GM12892 (cell line): ENCODE measurements around the gene LETMD1.
A peak's percentile ranks its signal among the peaks of the same experiment; 100 is the strongest.
"Not testable (repeated sequence)": the region's sequence is repeated elsewhere in the genome, so short reads cannot be mapped to it uniquely, and the experiment has no call there.

Experiments
- DNase-seq: peaks from one replicate; pipeline ENCODE4 v3.0.0; 2011; ENCODE audit not compliant: insufficient read length
- FAIRE-seq: peaks from 2 replicates; lab custom pipeline; 2011; peaks lifted over from hg19 to GRCh38; lab: Jason Lieb, UNC
- POLR2A ChIP-seq: IDR thresholded peaks from 2 replicates; pipeline ENCODE4 v1.6.1; 2011; ENCODE audit warnings: low read depth, low read length, control low read depth
- POLR2AphosphoS5 ChIP-seq: IDR thresholded peaks from 2 replicates; pipeline ENCODE4 v1.6.1; 2011; ENCODE audit warnings: low read depth, low read length, control low read depth
- TAF1 ChIP-seq: IDR thresholded peaks from 2 replicates; pipeline ENCODE4 v1.6.1; 2011; ENCODE audit warnings: low read depth, mild to moderate bottlenecking, control low read depth, low read length, borderline replicate concordance

LETMD1 gene

DNA sequence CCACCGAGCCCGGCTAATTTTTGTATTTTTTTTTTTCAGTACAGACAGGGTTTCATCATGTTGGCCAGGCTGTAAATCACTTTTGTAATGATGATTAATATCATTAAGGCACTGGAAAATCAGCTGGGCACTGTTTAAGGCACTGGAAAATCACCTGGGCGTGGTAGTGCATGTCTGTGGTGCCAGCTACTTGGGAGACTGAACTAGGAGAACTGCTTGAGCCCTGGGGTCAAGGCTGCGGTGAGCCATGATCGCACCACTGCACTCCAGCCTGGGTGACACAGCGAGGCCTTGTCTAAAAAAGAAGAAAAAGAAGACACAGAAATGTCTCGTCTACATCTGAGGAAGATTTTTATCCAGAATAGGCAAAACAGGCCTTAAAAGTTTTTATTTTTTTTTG lies 34.7 kb upstream of the LETMD1 start:
- DNase-seq (no peak), FAIRE-seq (no peak)
- TF ChIP-seq POLR2AphosphoS5: no peak
- no peak for TF ChIP-seq TAF1
- no peak for TF ChIP-seq POLR2A

DNA sequence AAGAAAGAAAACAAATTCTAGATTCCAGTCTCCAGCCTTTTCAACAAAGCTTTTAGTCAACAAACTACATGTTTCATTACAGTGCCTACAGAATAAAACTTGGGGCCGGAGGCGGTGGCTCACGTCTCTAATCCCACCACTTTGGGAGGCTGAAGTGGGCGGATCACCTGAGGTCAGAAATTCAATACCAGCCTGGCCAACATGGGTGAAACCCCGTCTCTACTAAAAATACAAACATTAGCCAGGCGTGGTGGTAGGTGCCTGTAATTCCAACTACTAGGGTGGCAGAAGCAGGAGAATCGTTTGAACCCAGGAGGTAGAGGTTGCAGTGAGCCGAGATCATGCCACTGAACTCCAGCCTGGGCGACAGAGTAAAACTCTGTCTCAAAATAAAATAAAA lies 33.7 kb upstream of the LETMD1 start:
- not testable (repeated sequence) for FAIRE-seq

DNA sequence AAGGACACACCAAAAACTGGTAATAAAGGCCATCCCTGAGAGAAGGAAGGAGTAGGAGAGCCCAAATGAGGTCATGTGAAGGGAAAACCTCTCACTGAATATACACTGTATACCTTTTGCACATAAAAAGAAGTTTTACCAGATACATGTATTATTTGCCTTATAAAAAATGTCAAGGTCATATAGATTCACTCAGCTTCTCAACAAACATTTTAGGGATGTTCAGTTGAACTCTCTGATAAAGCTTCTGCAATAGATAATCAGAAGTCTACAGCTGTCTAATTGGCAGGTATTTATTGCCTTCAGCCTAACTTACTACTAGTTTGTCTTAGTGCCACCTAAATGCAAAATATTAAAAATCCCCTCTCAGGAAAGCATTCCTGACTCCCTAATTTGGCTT lies 30.7 kb upstream of the LETMD1 start:
- no peak for TF ChIP-seq TAF1
- no peak for TF ChIP-seq POLR2A
- no peak for TF ChIP-seq POLR2AphosphoS5
- FAIRE-seq (no peak), DNase-seq (no peak)

More for the DNA sequence above, 33.7 kb upstream of the LETMD1 start:
- not testable (repeated sequence) for DNase-seq

DNA sequence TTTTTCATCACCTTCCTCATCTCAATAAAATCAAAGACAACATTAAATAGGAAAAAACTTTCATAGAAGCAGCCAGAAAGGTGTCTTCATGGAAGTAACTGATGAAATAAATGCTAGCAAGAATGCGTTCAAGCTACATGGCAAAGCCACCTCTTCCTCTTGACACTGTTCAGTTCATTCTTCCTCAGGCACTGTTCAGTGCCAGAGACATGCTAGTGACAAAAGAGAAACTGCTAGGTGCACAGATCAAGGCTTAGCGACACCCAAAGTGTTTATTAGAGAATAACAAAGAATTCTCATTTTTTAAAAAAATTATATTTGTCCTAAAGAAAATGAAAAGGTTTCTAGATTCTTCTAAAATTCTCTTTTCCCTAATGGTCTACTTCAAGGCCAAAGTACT lies 29.2 kb upstream of the LETMD1 start:
- TF ChIP-seq POLR2AphosphoS5 (no peak), POLR2A (no peak), TAF1 (no peak)
- FAIRE-seq (no peak), DNase-seq (no peak)

DNA sequence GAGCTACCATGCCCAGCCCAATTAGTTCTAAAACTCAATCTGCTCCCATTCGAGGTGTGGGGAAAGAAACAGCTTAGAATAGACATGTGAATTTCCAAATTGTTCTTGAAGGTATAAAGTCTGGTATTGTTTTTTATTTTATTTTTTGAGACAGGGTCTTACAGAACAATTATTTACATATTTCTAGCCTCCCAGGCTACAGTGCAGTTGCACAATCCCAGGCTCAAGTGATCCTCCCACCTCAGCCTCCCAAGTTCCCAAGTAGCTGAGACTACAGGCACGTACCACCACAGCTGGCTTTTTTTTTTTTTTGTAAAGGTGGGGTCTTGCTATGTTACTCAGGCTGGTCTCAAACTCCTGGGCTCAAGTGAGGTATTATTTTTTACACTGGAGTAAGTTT lies 28.2 kb upstream of the LETMD1 start:
- no peak for DNase-seq
- FAIRE-seq: no peak
- TF ChIP-seq TAF1: no peak
- no peak for TF ChIP-seq POLR2AphosphoS5
- TF ChIP-seq POLR2A: no peak

DNA sequence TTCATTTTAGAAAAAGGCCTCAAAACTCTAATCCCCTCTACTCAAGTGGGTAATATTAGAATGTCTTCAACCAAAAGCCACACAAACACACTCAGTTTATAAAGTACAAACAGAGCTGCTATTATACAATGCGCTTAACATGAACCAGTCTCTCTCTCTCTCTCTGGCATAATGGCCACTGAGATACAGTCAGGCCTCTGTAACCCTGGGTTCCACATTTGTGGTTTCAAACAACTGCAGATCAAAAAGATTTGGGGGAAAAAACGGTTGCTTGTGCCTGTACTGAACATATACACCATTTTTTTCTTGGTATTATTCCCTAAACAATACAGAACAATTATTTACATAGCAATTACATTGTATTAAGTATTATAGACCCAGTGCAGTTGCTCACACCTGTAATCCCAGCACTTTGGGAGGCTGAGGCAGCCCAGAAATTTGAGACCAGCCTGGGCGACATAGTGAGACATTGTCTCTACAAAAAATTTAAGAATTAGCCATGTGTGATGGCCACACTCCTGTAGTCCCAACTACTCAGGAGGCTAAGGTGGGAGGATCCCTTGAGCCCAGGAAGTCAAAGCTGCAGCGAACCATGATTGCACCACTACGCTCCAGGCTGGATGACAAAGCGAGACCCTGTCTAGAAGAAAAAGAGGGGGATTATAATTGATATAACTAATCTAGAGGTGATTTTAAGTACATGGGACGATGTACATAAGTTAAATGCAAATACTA lies 27.5 kb upstream of the LETMD1 start:
- TF ChIP-seq TAF1 (no peak), POLR2A (no peak), POLR2AphosphoS5 (no peak)
- DNase-seq (no peak), FAIRE-seq (no peak)

DNA sequence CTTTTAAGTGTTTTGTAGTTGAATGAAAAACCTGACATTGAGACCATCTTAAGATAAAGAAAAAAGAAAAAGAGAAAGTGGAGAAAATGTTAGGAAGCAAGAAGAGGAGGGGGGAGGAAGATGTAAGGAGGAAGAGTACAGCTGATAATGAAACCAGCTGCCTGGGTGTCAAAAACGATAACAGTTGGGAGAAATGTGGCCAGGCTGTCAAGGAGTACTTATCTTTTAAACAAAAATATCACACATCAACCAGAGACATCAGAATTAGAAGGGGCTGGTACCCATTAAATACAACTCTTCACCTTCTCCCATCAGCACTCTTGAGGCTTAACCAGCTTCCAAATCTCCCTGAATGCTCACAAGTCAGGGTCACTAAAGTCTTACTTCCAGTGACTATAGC lies 26.4 kb upstream of the LETMD1 start:
- no peak for FAIRE-seq
- DNase-seq: no peak
- no peak for TF ChIP-seq TAF1
- TF ChIP-seq POLR2AphosphoS5: no peak
- TF ChIP-seq POLR2A: no peak

DNA sequence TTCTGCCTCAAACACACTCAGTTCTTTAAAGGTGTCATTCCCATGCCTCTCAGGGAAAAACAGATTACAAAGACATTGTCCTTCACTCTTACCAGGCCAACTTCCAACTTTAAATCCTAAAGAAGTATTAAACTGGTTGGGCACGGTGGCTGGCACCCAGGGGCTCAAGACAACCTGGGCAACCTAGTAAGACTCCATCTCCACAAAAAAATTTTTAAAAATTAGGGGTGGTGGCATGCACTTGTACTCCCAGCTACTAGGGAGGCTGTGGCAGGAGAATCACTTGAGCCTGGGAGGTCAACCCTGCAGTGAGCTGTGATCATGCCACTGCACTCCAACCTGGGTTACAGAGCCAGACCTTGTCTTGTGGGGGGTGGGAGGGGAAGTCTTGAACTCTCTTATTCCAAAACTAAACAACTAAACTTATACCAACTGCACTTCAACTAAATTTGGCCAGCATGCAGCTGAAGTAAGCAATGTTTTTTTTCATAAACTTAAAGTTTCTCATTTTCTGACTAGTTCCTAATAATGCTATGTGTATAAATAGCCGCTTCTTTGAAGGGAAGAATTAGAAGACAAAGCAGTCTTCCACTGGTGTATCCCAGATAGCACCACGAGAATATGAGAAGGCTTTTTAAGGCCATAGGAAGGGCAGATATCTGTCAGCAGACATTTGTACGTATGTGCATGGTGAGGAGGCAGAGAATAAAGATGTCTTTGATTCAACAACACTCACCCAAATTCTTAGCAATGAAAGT lies 24.3 kb upstream of the LETMD1 start:
- no peak for TF ChIP-seq POLR2A
- TF ChIP-seq POLR2AphosphoS5: no peak
- TF ChIP-seq TAF1: no peak
- DNase-seq: no peak
- no peak for FAIRE-seq

DNA sequence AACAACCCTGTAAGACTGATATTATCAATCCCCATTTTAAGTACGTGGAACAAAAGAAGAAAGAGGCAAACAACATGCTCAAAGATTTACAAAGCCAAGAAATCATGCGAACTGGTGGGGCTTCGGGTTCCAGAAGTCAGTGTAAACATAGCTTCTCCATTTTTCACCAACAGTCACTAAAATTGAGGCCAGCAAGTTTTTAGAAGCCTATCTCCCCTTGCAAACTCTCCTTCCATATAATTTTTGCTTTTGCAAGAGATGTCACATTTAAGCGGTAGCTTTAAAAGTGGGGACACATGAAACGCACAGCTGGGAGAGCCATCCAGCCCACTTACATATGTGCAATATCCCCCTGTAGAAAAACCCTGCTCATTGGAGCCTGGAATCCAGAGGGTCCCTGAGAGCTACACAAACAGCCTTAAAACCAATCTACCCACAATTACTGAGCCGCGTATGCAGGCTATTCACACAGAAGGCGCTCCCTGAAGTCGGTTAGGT lies 22.7 kb upstream of the LETMD1 start:
- no peak for TF ChIP-seq POLR2AphosphoS5
- no peak for TF ChIP-seq POLR2A
- TF ChIP-seq TAF1: no peak
- DNase-seq (no peak), FAIRE-seq (no peak)

DNA sequence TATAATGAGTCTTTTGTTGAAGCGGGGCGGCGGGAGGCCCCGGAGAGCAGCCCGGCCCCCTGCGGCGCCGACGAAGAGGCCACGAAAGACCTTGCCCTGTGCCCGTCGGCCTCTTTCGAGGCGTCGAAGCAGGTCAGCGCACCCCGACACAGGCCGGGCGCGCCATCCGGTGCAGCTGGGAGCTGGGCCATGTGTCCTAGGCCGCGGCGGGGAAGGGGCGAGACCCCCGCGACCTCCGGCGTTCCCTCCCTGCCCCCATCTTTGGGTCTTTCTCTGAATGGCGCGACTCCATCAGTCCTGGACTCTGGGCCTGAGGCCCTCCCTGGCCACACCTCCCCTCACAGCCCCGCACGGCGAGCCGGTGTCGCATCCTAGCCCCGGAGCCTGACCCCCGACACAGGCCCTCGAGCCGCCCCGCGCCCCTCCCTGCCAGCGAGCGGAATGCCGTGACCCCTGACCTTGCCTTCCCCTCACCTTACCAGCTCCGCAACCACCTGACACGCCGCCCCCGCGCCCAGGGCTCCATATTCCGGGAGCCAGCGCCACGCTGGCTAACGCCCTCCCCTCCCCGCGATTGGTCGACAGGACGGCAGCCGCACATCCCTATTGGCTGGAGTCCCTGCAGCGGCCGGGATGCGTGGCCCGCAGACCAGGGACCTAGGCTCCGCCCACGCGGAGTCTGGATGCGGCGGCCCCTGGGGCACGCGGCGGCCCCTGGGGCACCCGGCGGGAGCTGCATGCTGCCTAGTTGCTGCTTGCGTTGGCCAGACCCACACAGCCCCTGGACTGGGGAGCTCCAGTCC lies 22.1 kb upstream of the LETMD1 start, which contains the start of gene SLC11A2:
Gene SLC11A2, minus strand, starts transcription at position 549 of the 803 bp plus-strand sequence. CDS start 15,656 bp downstream, outside the sequence.
- TF ChIP-seq POLR2AphosphoS5 (no peak), POLR2A (peak; percentile 57; the same call in 1 of the 2 replicates), TAF1 (peak; percentile 25; the same call in 1 of the 2 replicates)
- DNase-seq: peak; percentile 94
- FAIRE-seq: peak; percentile 94

DNA sequence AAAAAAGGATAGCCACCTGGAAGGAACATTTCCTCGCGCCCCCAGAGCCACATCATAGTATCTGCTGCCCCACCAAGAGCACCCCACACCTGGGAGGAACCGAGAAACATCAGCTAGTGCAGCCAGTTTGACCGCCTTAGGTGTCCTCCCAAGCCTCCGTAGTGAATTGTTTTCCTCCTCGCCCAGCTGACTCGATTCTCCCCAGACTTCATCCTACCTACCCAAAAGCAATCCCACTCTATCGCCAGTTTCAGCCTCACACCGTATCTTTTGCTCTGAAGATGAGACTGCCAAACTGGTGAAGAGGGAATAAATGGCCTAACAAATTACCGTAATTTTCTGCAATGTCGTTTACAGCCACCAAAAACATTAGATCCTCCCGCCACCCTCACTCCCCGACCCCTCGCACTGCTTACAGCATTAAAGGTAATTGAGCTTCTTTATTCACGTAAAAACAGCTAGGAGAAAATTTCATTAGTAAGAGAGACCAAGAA lies 20.7 kb upstream of the LETMD1 start:
- DNase-seq: no peak
- TF ChIP-seq POLR2AphosphoS5 (no peak), POLR2A (no peak)
- FAIRE-seq: no peak

DNA sequence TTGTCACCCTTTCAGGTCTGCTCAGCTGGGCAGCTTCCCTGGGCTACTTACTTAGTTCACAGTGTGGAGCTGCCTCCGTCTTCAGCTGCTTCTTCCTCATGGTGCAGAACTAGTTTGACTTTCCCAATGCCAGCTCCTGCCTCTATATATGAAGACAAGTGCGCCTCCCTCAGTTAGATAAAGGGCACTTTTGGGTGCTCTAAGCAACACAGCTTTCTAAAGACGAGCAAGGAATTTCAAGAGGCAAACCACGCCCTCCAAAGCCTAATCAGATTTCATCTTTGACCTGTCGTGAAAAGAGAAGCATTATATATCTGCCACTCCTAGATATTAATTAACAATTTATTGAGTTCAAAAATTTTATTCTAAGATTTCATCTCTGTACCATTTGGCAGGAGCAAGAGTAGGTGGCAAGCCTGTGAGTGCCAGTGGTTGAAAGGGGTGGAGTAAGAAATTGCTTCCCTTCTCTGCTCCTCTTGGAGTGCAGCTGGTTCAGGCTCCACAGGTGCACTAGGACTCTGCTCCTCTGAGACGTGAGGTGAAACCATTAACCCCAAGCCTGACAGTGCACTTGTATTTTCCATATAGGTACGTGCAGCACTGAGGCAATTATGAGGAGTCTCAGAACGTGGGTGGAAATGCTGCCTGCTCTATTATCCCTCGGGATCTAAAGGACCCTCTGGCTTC lies 19.9 kb upstream of the LETMD1 start:
- DNase-seq (no peak), FAIRE-seq (no peak)
- TF ChIP-seq POLR2AphosphoS5 (no peak), TAF1 (no peak), POLR2A (no peak)
